Parathyroid adenoma (tissue), 2 donors: Measurements from ENCODE around the gene ALG2.

Source experiments
- H2AFZ ChIP-seq: fragments of 300-600 bp; sonication (generic); one replicate; pipeline ENCODE4 v1.7.0; 2017; ENCODE audit warnings: antibody characterized with exemption, mild to moderate bottlenecking
- H3K27ac ChIP-seq: fragments of 300-600 bp; sonication (generic); one replicate; pipeline ENCODE4 v1.7.0; 2017
- H3K27me3 ChIP-seq: fragments of 300-600 bp; sonication (generic); one replicate; pipeline ENCODE4 v1.7.0; 2017; ENCODE audit warnings: low read length; ENCODE audit not compliant: control insufficient read depth, insufficient read depth
- H3K36me3 ChIP-seq: fragments of 300-600 bp; sonication (generic); one replicate; pipeline ENCODE4 v1.7.0; 2017; ENCODE audit warnings: low read length; ENCODE audit not compliant: control insufficient read depth, insufficient read depth
- H3K4me1 ChIP-seq: fragments of 300-600 bp; sonication (generic); one replicate; pipeline ENCODE4 v1.7.0; 2017; ENCODE audit warnings: control low read depth
- H3K4me2 ChIP-seq: fragments of 300-600 bp; sonication (generic); one replicate; pipeline ENCODE4 v1.7.0; 2017; ENCODE audit warnings: low read length
- H3K4me3 ChIP-seq: fragments of 300-600 bp; sonication (generic); one replicate; pipeline ENCODE4 v1.7.0; 2017; ENCODE audit warnings: low read depth, low read length
- H3K79me2 ChIP-seq: fragments of 300-600 bp; sonication (generic); one replicate; pipeline ENCODE4 v1.7.0; 2017; ENCODE audit warnings: control low read depth
- H3K9ac ChIP-seq: fragments of 300-600 bp; sonication (generic); one replicate; pipeline ENCODE4 v1.7.0; 2017; ENCODE audit warnings: mild to moderate bottlenecking
- H3K9me3 ChIP-seq: fragments of 300-600 bp; sonication (generic); one replicate; pipeline ENCODE4 v1.7.0; 2017; ENCODE audit warnings: low read length; ENCODE audit not compliant: control insufficient read depth
- TF ChIP-seq, protein P1 (sequence below): fragments of 300-600 bp; sonication (generic); IDR thresholded peaks from one replicate; pipeline ENCODE4 v1.7.0; 2017; ENCODE audit warnings: antibody characterized with exemption, mild to moderate bottlenecking
- donor health status: primary hyperparathyroidism.

The ALG2 gene

DNA sequence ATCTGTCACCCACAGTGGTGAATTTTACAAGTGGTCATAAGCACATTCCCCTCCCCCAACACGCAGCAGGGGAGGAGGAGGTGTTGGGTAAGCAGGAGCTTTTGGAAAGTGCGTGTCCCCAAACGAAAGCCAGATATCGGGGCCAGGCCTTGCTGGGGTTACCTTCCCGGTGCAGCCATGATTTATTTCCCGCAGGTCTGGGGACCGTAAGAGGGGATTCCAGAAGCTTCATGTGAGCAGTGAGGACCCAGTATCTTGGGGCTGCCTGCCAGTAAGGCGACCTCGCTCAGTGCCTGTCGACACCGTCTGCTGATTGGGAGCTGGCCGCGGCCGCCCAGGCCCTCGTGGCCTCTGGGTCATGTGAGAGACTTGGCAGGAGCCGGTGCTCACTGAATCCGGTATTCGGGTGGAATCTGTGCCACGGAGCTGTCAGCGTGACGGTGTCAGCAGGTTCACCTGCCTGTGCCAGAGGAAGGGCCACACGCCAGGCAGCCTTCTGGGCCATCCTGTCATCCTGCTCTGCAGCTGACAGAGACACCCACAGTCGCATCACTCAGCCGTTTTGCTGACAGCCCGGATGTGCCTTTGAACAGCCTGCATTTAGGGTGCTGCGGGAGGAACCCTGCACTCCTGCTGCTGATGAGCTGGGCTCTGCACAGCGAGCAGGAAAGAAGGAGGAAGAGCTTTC is 37.6 kb upstream of the ALG2 start:
- Histone ChIP-seq H3K27ac (peak overlapping the region; percentile 93), H3K4me3 (peak overlapping the region; percentile 65)

DNA sequence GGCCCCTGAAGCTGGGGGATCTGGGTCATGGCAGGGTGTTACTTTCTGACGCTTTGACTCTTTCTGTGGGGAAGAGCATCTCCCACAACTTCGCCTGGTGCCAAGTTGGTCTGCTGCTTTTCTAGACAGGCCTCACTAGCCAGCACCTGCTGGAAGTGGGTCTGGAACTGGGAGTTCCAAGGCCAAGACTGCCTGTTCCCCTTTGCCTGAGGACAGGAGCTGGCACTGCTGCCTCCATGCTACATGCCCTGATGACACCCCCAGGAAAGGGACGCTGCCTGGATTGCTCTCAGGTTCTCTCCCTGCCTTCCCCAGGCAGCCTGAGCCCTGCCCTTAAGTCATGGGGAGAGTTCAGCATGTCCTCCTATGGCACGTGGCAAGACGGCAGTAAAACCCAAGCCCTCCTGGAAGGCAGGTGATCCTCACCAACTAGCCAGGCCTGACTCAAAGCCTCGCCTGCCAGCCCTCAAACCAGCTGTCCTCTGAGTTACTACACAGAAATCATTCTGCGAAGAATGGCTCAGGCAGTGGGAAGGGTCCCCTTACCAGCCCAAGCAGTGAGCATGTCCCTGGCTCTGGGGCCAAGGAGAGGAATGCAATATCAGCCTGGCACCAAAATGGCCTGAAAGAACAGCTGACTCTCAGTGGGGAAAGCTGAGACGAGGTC is 36.1 kb upstream of the ALG2 start:
- Histone ChIP-seq H3K4me1 (peaks cover 13% of the 10 kb centered on the region), H3K9me3 (no peaks in the 10 kb centered on the region), H3K36me3 (no peaks in the 10 kb centered on the region), H3K4me2 (no peak overlapping the region), H2AFZ (no peak overlapping the region), H3K79me2 (no peaks in the 10 kb centered on the region), H3K9ac (no peak overlapping the region), H3K27ac (no peak overlapping the region), H3K27me3 (no peaks in the 10 kb centered on the region), H3K4me3 (no peak overlapping the region)
- TF ChIP-seq, protein P1, sequence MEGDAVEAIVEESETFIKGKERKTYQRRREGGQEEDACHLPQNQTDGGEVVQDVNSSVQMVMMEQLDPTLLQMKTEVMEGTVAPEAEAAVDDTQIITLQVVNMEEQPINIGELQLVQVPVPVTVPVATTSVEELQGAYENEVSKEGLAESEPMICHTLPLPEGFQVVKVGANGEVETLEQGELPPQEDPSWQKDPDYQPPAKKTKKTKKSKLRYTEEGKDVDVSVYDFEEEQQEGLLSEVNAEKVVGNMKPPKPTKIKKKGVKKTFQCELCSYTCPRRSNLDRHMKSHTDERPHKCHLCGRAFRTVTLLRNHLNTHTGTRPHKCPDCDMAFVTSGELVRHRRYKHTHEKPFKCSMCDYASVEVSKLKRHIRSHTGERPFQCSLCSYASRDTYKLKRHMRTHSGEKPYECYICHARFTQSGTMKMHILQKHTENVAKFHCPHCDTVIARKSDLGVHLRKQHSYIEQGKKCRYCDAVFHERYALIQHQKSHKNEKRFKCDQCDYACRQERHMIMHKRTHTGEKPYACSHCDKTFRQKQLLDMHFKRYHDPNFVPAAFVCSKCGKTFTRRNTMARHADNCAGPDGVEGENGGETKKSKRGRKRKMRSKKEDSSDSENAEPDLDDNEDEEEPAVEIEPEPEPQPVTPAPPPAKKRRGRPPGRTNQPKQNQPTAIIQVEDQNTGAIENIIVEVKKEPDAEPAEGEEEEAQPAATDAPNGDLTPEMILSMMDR: no peak

More for the DNA sequence above, 37.6 kb upstream of the ALG2 start:
- peaks cover 13% of the 10 kb centered on the region for H3K4me1 ChIP-seq
- peak overlapping the region; percentile 87 for H2AFZ ChIP-seq
- H3K4me2 ChIP-seq: peak overlapping the region; percentile 82
- no peaks in the 10 kb centered on the region for H3K79me2 ChIP-seq
- no peaks in the 10 kb centered on the region for H3K9me3 ChIP-seq
- TF ChIP-seq, protein P1: no peak
- no peaks in the 10 kb centered on the region for H3K27me3 ChIP-seq
- H3K9ac ChIP-seq: no peak overlapping the region
- H3K36me3 ChIP-seq: no peaks in the 10 kb centered on the region

- H3K27ac ChIP-seq: no peak overlapping the region
- H3K4me2 ChIP-seq: no peak overlapping the region
- no peaks in the 10 kb centered on the region for H3K9me3 ChIP-seq
- no peaks in the 10 kb centered on the region for H3K27me3 ChIP-seq
- no peaks in the 10 kb centered on the region for H3K36me3 ChIP-seq
- no peak overlapping the region for H3K4me3 ChIP-seq
- H3K9ac ChIP-seq: no peak overlapping the region
- H3K4me1 ChIP-seq: peaks cover 13% of the 10 kb centered on the region
- TF ChIP-seq, protein P1: no peak
- no peak overlapping the region for H2AFZ ChIP-seq
- H3K79me2 ChIP-seq: no peaks in the 10 kb centered on the region
Measured at GRCh38 chr9:99255651-99256050, 33.9 kb upstream of the ALG2 start.

DNA sequence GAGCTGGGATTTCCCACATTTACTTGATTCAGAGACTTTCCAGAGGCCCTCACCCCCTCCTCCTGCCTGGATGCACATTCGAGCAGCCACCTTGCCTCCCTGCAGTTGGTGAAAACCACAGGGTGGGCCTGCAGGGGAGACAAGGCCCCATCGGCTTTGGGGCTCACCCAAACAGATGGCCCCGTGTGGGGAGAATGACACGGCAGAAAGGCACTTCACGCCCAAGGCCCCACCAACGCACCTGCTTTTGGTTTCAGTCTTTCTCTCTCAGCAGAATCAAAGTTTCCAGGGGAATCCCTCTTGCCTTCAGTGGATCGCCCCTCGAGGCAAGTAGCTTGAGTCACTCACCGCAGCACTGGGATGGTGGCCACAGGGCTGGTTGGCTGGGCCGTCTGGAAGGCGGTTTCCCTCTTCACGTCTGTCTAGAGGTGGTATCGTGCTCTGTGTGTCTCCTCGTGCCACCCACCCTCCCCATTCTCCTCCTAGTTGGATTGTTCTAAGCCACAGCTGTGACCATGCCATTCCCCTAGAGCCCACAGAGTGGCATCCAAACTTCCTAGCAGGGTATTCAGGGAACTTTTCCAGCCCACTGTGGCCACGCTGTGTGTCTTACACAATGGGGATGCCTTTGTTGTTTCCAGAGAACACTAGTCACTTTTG is 32.2 kb upstream of the ALG2 start:
- TF ChIP-seq, protein P1: no peak
- no peaks in the 10 kb centered on the region for H3K27me3 ChIP-seq
- no peaks in the 10 kb centered on the region for H3K79me2 ChIP-seq
- H2AFZ ChIP-seq: no peak overlapping the region
- H3K27ac ChIP-seq: no peak overlapping the region
- no peak overlapping the region for H3K4me2 ChIP-seq
- H3K4me1 ChIP-seq: peaks cover under 1% of the 10 kb centered on the region
- no peaks in the 10 kb centered on the region for H3K36me3 ChIP-seq
- no peaks in the 10 kb centered on the region for H3K9me3 ChIP-seq
- H3K4me3 ChIP-seq: no peak overlapping the region
- no peak overlapping the region for H3K9ac ChIP-seq
